GM12878 (cell line): ENCODE data around the gene TDRD9. TPM values are rescaled to one million over a fixed set of nuclear protein-coding genes. Genes with fewer than 3 reads are reported as not detected.

ENCODE experiments used
- ATAC-seq: fragments of 200-7000 bp; cut with Tn5 transposase; 3 replicates; pipeline ENCODE4 v1.9.1; 2020; ENCODE audit warnings: mild to moderate bottlenecking, moderate library complexity
- BruUV-seq: library from RNA; stranded (reverse); fragments of 400-500 nt; replicated peaks from 2 replicates; lab custom pipeline; 2021; lab: Mats Ljungman, UMichigan
- CTCF ChIA-PET: fragments of 300-600 bp; sonication (Branson Sonifier 250); formaldehyde crosslinking; extraction: SDS; loops from one replicate; lab custom pipeline; 2021; ENCODE audit warnings: inconsistent platforms; lab: Yijun Ruan, JAX
- POLR2A ChIA-PET: fragments of 350-600 bp; formaldehyde crosslinking; extraction: SDS; loops from one replicate; lab custom pipeline; 2021; ENCODE audit warnings: inconsistent platforms; lab: Charles Lee
- RAD21 ChIA-PET: fragments of 300-600 bp; sonication (Branson Sonifier 250); formaldehyde crosslinking; loops from one replicate; lab custom pipeline; 2023; ENCODE audit warnings: antibody characterized with exemption; ENCODE audit not compliant: unreplicated experiment; lab: Charles Lee
- SMC1A ChIA-PET: fragments of 300-600 bp; sonication (Branson Sonifier 250); formaldehyde crosslinking; loops from one replicate; lab custom pipeline; 2023; ENCODE audit not compliant: unreplicated experiment, uncharacterized antibody; lab: Charles Lee
- DNase-seq: peaks from one replicate; pipeline ENCODE4 v3.0.0-alpha.2; 2011; ENCODE audit warnings: low read depth, low spot score
- FAIRE-seq: peaks from 3 replicates; lab custom pipeline; 2011; peaks lifted over from hg19 to GRCh38; lab: Jason Lieb, UNC
- H2AFZ ChIP-seq: 2 replicates; pipeline ENCODE4 v1.6.0; 2011; ENCODE audit warnings: low read depth, low read length, control low read depth; ENCODE audit not compliant: control insufficient read depth
- H3K27ac ChIP-seq: 2 replicates; pipeline ENCODE4 v1.5.1; 2011; ENCODE audit warnings: control low read depth; ENCODE audit not compliant: control insufficient read depth, insufficient read depth
- H3K27me3 ChIP-seq, 2 experiments: replicated peaks in 1 of 2; 2 replicates each; pipeline versions ENCODE4 v1.6.0 to v1.6.1; 2011; ENCODE audit warnings: low read length in 1 of 2; ENCODE audit not compliant: control insufficient read depth in 2 of 2, insufficient read depth in 2 of 2
- H3K36me3 ChIP-seq, 2 experiments: 2 replicates each; pipeline ENCODE4 v1.5.1; 2011; ENCODE audit warnings: low read length in 1 of 2; ENCODE audit not compliant: control insufficient read depth in 2 of 2, insufficient read depth in 2 of 2
- H3K4me1 ChIP-seq: 2 replicates; pipeline ENCODE4 v1.6.1; 2011; ENCODE audit warnings: mild to moderate bottlenecking, low read length, moderate library complexity, mixed read lengths; ENCODE audit not compliant: control insufficient read depth, insufficient read depth
- H3K4me2 ChIP-seq: 2 replicates; pipeline ENCODE4 v1.6.0; 2011; ENCODE audit warnings: control low read depth; ENCODE audit not compliant: control insufficient read depth, insufficient read depth
- H3K4me3 ChIP-seq: fragments of 200-600 bp; sonication (generic); 2 replicates; pipeline ENCODE4 v1.5.1; 2016
- H3K79me2 ChIP-seq: 2 replicates; pipeline ENCODE4 v1.6.0; 2011; ENCODE audit warnings: low read length; ENCODE audit not compliant: control insufficient read depth, insufficient read depth
- H3K9ac ChIP-seq: 2 replicates; pipeline ENCODE4 v1.8.0; 2011; ENCODE audit warnings: low read length, control low read depth, mixed read lengths; ENCODE audit not compliant: control insufficient read depth, insufficient read depth
- H3K9me3 ChIP-seq: replicated peaks from 3 replicates; pipeline ENCODE4 v1.5.1; 2011; ENCODE audit warnings: mild to moderate bottlenecking, low read length; ENCODE audit not compliant: control insufficient read depth, insufficient read depth
- H4K20me1 ChIP-seq: 2 replicates; pipeline ENCODE4 v1.6.0; 2011; ENCODE audit not compliant: control insufficient read depth, insufficient read depth
- CEBPB ChIP-seq, 2 experiments: fragments of 150-350 bp in 1 of 2; IDR thresholded peaks; 2 replicates each; pipeline ENCODE4 v1.6.1; 2012 to 2014; ENCODE audit warnings: low read depth in 2 of 2, low read length in 2 of 2, borderline replicate concordance in 1 of 2, inconsistent platforms in 1 of 2
- CREM ChIP-seq: IDR thresholded peaks from 2 replicates; pipeline ENCODE4 v1.6.1; 2014; ENCODE audit warnings: antibody characterized with exemption, low read depth
- EED ChIP-seq: sonication (generic); IDR thresholded peaks from 2 replicates; pipeline ENCODE4 v1.6.1; 2016; ENCODE audit warnings: antibody characterized with exemption, low read depth
- ETV6 ChIP-seq, 2 experiments: fragments of 450-650 bp in 1 of 2; IDR thresholded peaks in 1 of 2; conservative IDR thresholded peaks in 1 of 2; 2 replicates each; pipeline ENCODE4 v1.6.1; 2014; ENCODE audit warnings: antibody characterized with exemption in 1 of 2, borderline replicate concordance in 1 of 2, low read depth in 1 of 2, mild to moderate bottlenecking in 1 of 2, moderate library complexity in 1 of 2
- FOXM1 ChIP-seq: IDR thresholded peaks from 2 replicates; pipeline ENCODE4 v1.6.1; 2012; ENCODE audit warnings: low read depth, mild to moderate bottlenecking, inconsistent platforms, low read length, moderate library complexity
- HSF1 ChIP-seq: fragments of 150-350 bp; IDR thresholded peaks from 2 replicates; pipeline ENCODE4 v1.6.1; 2014; ENCODE audit warnings: mild to moderate bottlenecking, low read depth, low read length
- MAX ChIP-seq: IDR thresholded peaks from 2 replicates; pipeline ENCODE4 v1.6.1; 2012; ENCODE audit warnings: low read depth, low read length, improper control_type of control experiment
- MLLT1 ChIP-seq: fragments of 450-650 bp; IDR thresholded peaks from 2 replicates; pipeline ENCODE4 v1.6.1; 2016; ENCODE audit warnings: mild to moderate bottlenecking
- MTA2 ChIP-seq: fragments of 450-650 bp; IDR thresholded peaks from 2 replicates; pipeline ENCODE4 v1.6.1; 2016; ENCODE audit warnings: low read depth, mild to moderate bottlenecking, moderate library complexity
- NKRF ChIP-seq: fragments of 450-650 bp; conservative IDR thresholded peaks from 2 replicates; pipeline ENCODE4 v1.6.1; 2017; ENCODE audit warnings: mild to moderate bottlenecking, moderate library complexity
- RB1 ChIP-seq: fragments of 450-650 bp; formaldehyde crosslinking; IDR thresholded peaks from 2 replicates; pipeline ENCODE4 v1.6.1; 2017; ENCODE audit warnings: mild to moderate bottlenecking, borderline replicate concordance
- REST ChIP-seq: IDR thresholded peaks from 2 replicates; pipeline ENCODE4 v1.6.1; 2012; ENCODE audit warnings: mild to moderate bottlenecking, low read depth, low read length
- SMAD1 ChIP-seq: fragments of 450-650 bp; IDR thresholded peaks from 2 replicates; pipeline ENCODE4 v1.6.1; 2018; ENCODE audit warnings: mild to moderate bottlenecking, low read depth; ENCODE audit not compliant: partially characterized antibody
- ZNF274 ChIP-seq: IDR thresholded peaks from one replicate; pipeline ENCODE4 v1.8.0; 2011; ENCODE audit not compliant: insufficient read length, insufficient read depth
- WGBS: methylation state at CpG from one replicate; pipeline ENCODE4 v1.1.6; 2016; ENCODE audit warnings: low lambda C conversion rate; ENCODE audit not compliant: insufficient replicate concordance, insufficient coverage; ENCODE audit errors: missing lambda C conversion rate; 5-methylcytosine and 5-hydroxymethylcytosine counted together
- in situ Hi-C: fragments of 300-500 bp; cut with MboI; formaldehyde crosslinking; loops from 9 replicates; pipeline ENCODE4 v1.14.3; 2018; ENCODE audit warnings: mixed read lengths
- intact Hi-C: fragments of 100-400 bp; cut with micrococcal nuclease; formaldehyde crosslinking; loops from one replicate; pipeline ENCODE4 v1.14.2; 2022; ENCODE audit not compliant: unreplicated experiment
- polyA plus RNA-seq, 11 experiments: library from polyadenylated mRNA; depleted of rRNA in 4 of 11; unstranded in 6 of 11; stranded (reverse) in 5 of 11; fragments of >200 nt; fragmentation: Nextera tagmentation in 4 of 11; fragmentation: Illumina TruSeq in 1 of 11; extraction: Ambion mirVana in 4 of 11; extraction: Trizol in 1 of 11; gene quantifications; 1 replicate in 1 of 11; 2 replicates in 10 of 11; pipeline versions ENCODE4 v1.2.1 to v1.2.3, GENCODE V29; 2011 to 2016; ENCODE audit warnings: inconsistent platforms in 2 of 11, missing spikeins in 2 of 11, low read depth in 1 of 11
- total RNA-seq, 4 experiments: library from RNA; depleted of rRNA in 3 of 4; stranded (reverse); fragments of >200 nt in 3 of 4; fragmentation: Illumina TruSeq in 1 of 4; extraction: Trizol in 1 of 4; gene quantifications; 2 replicates each; pipeline versions ENCODE4 v1.2.1 to v1.2.3, GENCODE V29; 2013 to 2021

TDRD9 gene
- total and polyA plus RNA-seq, 10 of the 15 experiments (the other 5 are each of a cell fraction or from before 2014, with no cell fraction given): 0.12 TPM; not detected in 9

- in situ Hi-C loops: no loop called here
- TF ChIP-seq REST (no peak), MTA2 (no peak), NKRF (no peak), EED (no peak), MAX (no peak), MLLT1 (no peak), RB1 (no peak), CEBPB (IDR thresholded peaks at IDR 0.05; ENCODE audit: borderline replicate concordance in 1 of 2, low read depth in 2 of 2, low read length in 2 of 2) (no peak), ZNF274 (no peak), FOXM1 (no peak), CREM (no peak), SMAD1 (no peak), HSF1 (no peak), ETV6 (conservative IDR thresholded peaks at IDR 0.05 in 1 of 2, IDR thresholded peaks at IDR 0.05 in 1 of 2; ENCODE audit: borderline replicate concordance in 1 of 2, low read depth in 1 of 2) (no peak)
These were observed 23.7 kb upstream of the TDRD9 start for GRCh38 chr14:103904493-103905107.

More at GRCh38 chr14:103904493-103905107, 23.7 kb upstream of the TDRD9 start:
- H3K9ac ChIP-seq: no peak overlapping the region
- ChIA-PET SMC1A (interaction anchor here (0.9 to 1.6 kb wide), 2 partner anchors 96 to 98 kb away, joined by 4 read pairs; no protein-coding TSS in a partner anchor), RAD21 (interaction anchor here (0.7 kb wide), 1 partner anchor 96 kb away, joined by 4 read pairs; no protein-coding TSS in a partner anchor), CTCF (interaction anchor here (0.9 to 5.1 kb wide), 3 partner anchors 12 to 97 kb away, joined by 3 to 38 read pairs (median 5); no protein-coding TSS in a partner anchor), POLR2A (interaction anchor here (0.6 kb wide), 2 partner anchors 11 to 21 kb away, joined by 3 read pairs; no protein-coding TSS in a partner anchor)
- DNase-seq (no peak), ATAC-seq (no peak), FAIRE-seq (no peak)
- no peak overlapping the region for H3K4me3 ChIP-seq
- no TSS peak for BruUV-seq
- H3K27me3 ChIP-seq: no peaks in the 10 kb centered on the region
- H3K9me3 ChIP-seq: no peaks in the 10 kb centered on the region
- H3K4me1 ChIP-seq: no peaks in the 10 kb centered on the region
- no peaks in the 10 kb centered on the region for H3K79me2 ChIP-seq
- intact Hi-C loops: no loop called here
- no peak overlapping the region for H3K27ac ChIP-seq
- no peak overlapping the region for H2AFZ ChIP-seq
- no peaks in the 10 kb centered on the region for H3K36me3 ChIP-seq
- WGBS: 95% methylated on average over 2 of the region's 2 CpGs
- H4K20me1 ChIP-seq: no peaks in the 10 kb centered on the region
- H3K4me2 ChIP-seq: no peak overlapping the region
